MM.1S (cell line): ENCODE data around the gene NRP2.

Source experiments
- DNase-seq: peaks from one replicate; pipeline ENCODE4 v3.0.0-alpha.2; 2015
- H2AFZ ChIP-seq: fragments of 300-600 bp; sonication (generic); 2 replicates; pipeline ENCODE4 v1.6.0; 2016; ENCODE audit warnings: antibody characterized with exemption, low read length
- H3F3A ChIP-seq: fragments of 300-600 bp; sonication (generic); 2 replicates; pipeline ENCODE4 v1.6.1; 2016; ENCODE audit warnings: mild to moderate bottlenecking, antibody characterized with exemption, low read length, moderate library complexity, mixed read lengths; ENCODE audit not compliant: insufficient read depth
- H3K27ac ChIP-seq: fragments of 300-600 bp; sonication (generic); 2 replicates; pipeline ENCODE4 v1.5.1; 2016; ENCODE audit warnings: mild to moderate bottlenecking, low read length
- H3K27me3 ChIP-seq: fragments of 300-600 bp; sonication (generic); replicated peaks from 2 replicates; pipeline ENCODE4 v1.6.0; 2016; ENCODE audit warnings: low read length; ENCODE audit not compliant: insufficient read depth
- H3K36me3 ChIP-seq: fragments of 300-600 bp; sonication (generic); replicated peaks from 2 replicates; pipeline ENCODE4 v1.6.1; 2016; ENCODE audit warnings: mild to moderate bottlenecking, low read length, mixed read lengths; ENCODE audit not compliant: insufficient read depth
- H3K4me1 ChIP-seq: fragments of 300-600 bp; sonication (generic); 2 replicates; pipeline ENCODE4 v1.6.1; 2016; ENCODE audit warnings: low read length, mixed read lengths
- H3K4me2 ChIP-seq: fragments of 300-600 bp; sonication (generic); 2 replicates; pipeline ENCODE4 v1.6.0; 2016; ENCODE audit warnings: low read depth, low read length
- H3K4me3 ChIP-seq: fragments of 300-600 bp; sonication (generic); 2 replicates; pipeline ENCODE4 v1.5.1; 2016; ENCODE audit warnings: low read length, mixed read lengths
- H3K79me2 ChIP-seq: fragments of 300-600 bp; sonication (generic); 2 replicates; pipeline ENCODE4 v1.6.1; 2016; ENCODE audit warnings: mixed run types, low read length, mixed read lengths
- H3K9ac ChIP-seq: fragments of 300-600 bp; sonication (generic); 2 replicates; pipeline ENCODE4 v1.6.1; 2016; ENCODE audit warnings: low read length, mixed read lengths
- H3K9me2 ChIP-seq: fragments of 300-600 bp; sonication (generic); replicated peaks from 2 replicates; pipeline ENCODE4 v1.6.1; 2016; ENCODE audit warnings: mild to moderate bottlenecking, low read length, mixed read lengths; ENCODE audit not compliant: insufficient read depth
- H3K9me3 ChIP-seq: fragments of 300-600 bp; sonication (generic); replicated peaks from 2 replicates; pipeline ENCODE4 v1.6.1; 2016; ENCODE audit warnings: mild to moderate bottlenecking, low read length, mixed read lengths; ENCODE audit not compliant: insufficient read depth
- H4K20me1 ChIP-seq: fragments of 300-600 bp; sonication (generic); 2 replicates; pipeline ENCODE4 v1.6.1; 2016; ENCODE audit warnings: mild to moderate bottlenecking, low read length, moderate library complexity, mixed read lengths; ENCODE audit not compliant: insufficient read depth
- CTCF ChIP-seq: fragments of 300-600 bp; sonication (generic); IDR thresholded peaks from 2 replicates; pipeline ENCODE4 v1.5.1; 2016; ENCODE audit warnings: antibody characterized with exemption, low read length, mixed read lengths
- EZH2 ChIP-seq: fragments of 300-600 bp; sonication (generic); optimal IDR thresholded peaks from 2 replicates; pipeline ENCODE3; 2017; ENCODE audit warnings: low read depth, mild to moderate bottlenecking, antibody characterized with exemption, low read length, mixed read lengths
- EZH2phosphoT487 ChIP-seq: fragments of 300-600 bp; sonication (generic); IDR thresholded peaks from 2 replicates; pipeline ENCODE4 v1.6.1; 2018; ENCODE audit warnings: antibody characterized with exemption, low read length

The NRP2 gene

GRCh38 chr2:205682971-205683501 is 735 bp downstream of the NRP2 start:
- no peak for DNase-seq

GRCh38 chr2:205683502-205684367 is 1.4 kb downstream of the NRP2 start:
- Histone ChIP-seq H3K27ac (no peak overlapping the region), H3F3A (no peaks in the 10 kb centered on the region), H3K9me3 (no peaks in the 10 kb centered on the region), H3K4me1 (peaks cover 4% of the 10 kb centered on the region; the same call in 1 of the 2 replicates), H3K27me3 (peaks cover 22% of the 10 kb centered on the region), H3K36me3 (no peaks in the 10 kb centered on the region), H4K20me1 (no peaks in the 10 kb centered on the region), H3K4me3 (no peak overlapping the region), H3K9ac (no peak overlapping the region), H3K79me2 (no peaks in the 10 kb centered on the region), H3K4me2 (no peak overlapping the region), H3K9me2 (no peaks in the 10 kb centered on the region), H2AFZ (no peak overlapping the region)
- TF ChIP-seq CTCF: no peak
- TF ChIP-seq EZH2phosphoT487: no peak
- no peak for TF ChIP-seq EZH2
- DNase-seq: no peak

More at GRCh38 chr2:205682971-205683501, 735 bp downstream of the NRP2 start:
- H3K4me1 ChIP-seq: peaks cover 4% of the 10 kb centered on the region; the same call in 1 of the 2 replicates
- H3K9me3 ChIP-seq: no peaks in the 10 kb centered on the region
- 0 out of 2 replicates have a peak overlapping the region, but pooled peaks have one; percentile 79 for H2AFZ ChIP-seq
- no peaks in the 10 kb centered on the region for H3K36me3 ChIP-seq
- H3K4me2 ChIP-seq: peak overlapping the region; percentile 94
- H3K9me2 ChIP-seq: no peaks in the 10 kb centered on the region
- H3K27ac ChIP-seq: no peak overlapping the region
- H3K9ac ChIP-seq: no peak overlapping the region
- peak overlapping the region; percentile 66 for H3K4me3 ChIP-seq
- TF ChIP-seq EZH2phosphoT487: no peak
- no peak for TF ChIP-seq EZH2
- no peak for TF ChIP-seq CTCF
- no peaks in the 10 kb centered on the region for H4K20me1 ChIP-seq
- H3K27me3 ChIP-seq: peaks cover 22% of the 10 kb centered on the region
- no peaks in the 10 kb centered on the region for H3F3A ChIP-seq
- H3K79me2 ChIP-seq: no peaks in the 10 kb centered on the region

- Histone ChIP-seq H3K27ac (no peak overlapping the region), H3K4me3 (no peak overlapping the region), H3K4me2 (no peak overlapping the region), H2AFZ (no peak overlapping the region), H3K9me3 (no peaks in the 10 kb centered on the region), H3K9ac (no peak overlapping the region), H3K9me2 (no peaks in the 10 kb centered on the region), H3K4me1 (peaks cover 4% of the 10 kb centered on the region; the same call in 1 of the 2 replicates), H4K20me1 (no peaks in the 10 kb centered on the region), H3F3A (no peaks in the 10 kb centered on the region), H3K27me3 (peaks cover 22% of the 10 kb centered on the region), H3K36me3 (no peaks in the 10 kb centered on the region), H3K79me2 (no peaks in the 10 kb centered on the region)
- no peak for TF ChIP-seq EZH2phosphoT487
- TF ChIP-seq CTCF: no peak
- no peak for TF ChIP-seq EZH2
- no peak for DNase-seq
Observed at GRCh38 chr2:205684871-205685313, 2.6 kb downstream of the NRP2 start.
